Measurements from ENCODE around the gene RPS2. TPM values are rescaled to one million over a fixed set of nuclear protein-coding genes. Genes with fewer than 3 reads are reported as not detected.

Gene RPS2
- total RNA-seq, 4 donors from 2014 or later = 1,591 to 3,468 (median 1,745) TPM

GRCh38 chr16:1953734-1954133 is 10.9 kb downstream of the RPS2 start:
- Histone ChIP-seq H3K36me3 (no peaks in the 10 kb centered on the region), H3K4me1 (peaks cover 0 to 1% (median under 1%) of the 10 kb centered on the region in 4 donors), H3K9me3 (no peaks in the 10 kb centered on the region), H3K27ac (no peak overlapping the region), H3K4me3 (no peak overlapping the region), H3K27me3 (no peaks in the 10 kb centered on the region)
- WGBS, 2 donors = 88 to 93% methylated on average over 17 to 22 of the region's 22 CpGs
- TF ChIP-seq EP300 (IDR thresholded peaks at IDR 0.05) (no peak), POLR2A (IDR thresholded peaks at IDR 0.05) (no peak)
- TF ChIP-seq, protein P1, sequence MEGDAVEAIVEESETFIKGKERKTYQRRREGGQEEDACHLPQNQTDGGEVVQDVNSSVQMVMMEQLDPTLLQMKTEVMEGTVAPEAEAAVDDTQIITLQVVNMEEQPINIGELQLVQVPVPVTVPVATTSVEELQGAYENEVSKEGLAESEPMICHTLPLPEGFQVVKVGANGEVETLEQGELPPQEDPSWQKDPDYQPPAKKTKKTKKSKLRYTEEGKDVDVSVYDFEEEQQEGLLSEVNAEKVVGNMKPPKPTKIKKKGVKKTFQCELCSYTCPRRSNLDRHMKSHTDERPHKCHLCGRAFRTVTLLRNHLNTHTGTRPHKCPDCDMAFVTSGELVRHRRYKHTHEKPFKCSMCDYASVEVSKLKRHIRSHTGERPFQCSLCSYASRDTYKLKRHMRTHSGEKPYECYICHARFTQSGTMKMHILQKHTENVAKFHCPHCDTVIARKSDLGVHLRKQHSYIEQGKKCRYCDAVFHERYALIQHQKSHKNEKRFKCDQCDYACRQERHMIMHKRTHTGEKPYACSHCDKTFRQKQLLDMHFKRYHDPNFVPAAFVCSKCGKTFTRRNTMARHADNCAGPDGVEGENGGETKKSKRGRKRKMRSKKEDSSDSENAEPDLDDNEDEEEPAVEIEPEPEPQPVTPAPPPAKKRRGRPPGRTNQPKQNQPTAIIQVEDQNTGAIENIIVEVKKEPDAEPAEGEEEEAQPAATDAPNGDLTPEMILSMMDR (IDR thresholded peaks at IDR 0.05) = no peak
- no peak for DNase-seq (ENCODE audit: low spot score in 2 of 2)

GRCh38 chr16:1950559-1950958 is 14.1 kb downstream of the RPS2 start:
- Histone ChIP-seq H3K36me3 (no peaks in the 10 kb centered on the region), H3K9me3 (no peaks in the 10 kb centered on the region), H3K4me1 (no peaks in the 10 kb centered on the region), H3K27me3 (no peaks in the 10 kb centered on the region), H3K27ac (no peak overlapping the region), H3K4me3 (no peak overlapping the region)
- TF ChIP-seq EP300 (IDR thresholded peaks at IDR 0.05) (no peak), POLR2A (IDR thresholded peaks at IDR 0.05) (no peak)
- TF ChIP-seq, protein P1 (IDR thresholded peaks at IDR 0.05) = no peak
- no peak for DNase-seq (ENCODE audit: low spot score in 2 of 2)
- 77 to 83% methylated on average over 12 to 19 of the region's 19 CpGs for WGBS, 2 donors

DNA sequence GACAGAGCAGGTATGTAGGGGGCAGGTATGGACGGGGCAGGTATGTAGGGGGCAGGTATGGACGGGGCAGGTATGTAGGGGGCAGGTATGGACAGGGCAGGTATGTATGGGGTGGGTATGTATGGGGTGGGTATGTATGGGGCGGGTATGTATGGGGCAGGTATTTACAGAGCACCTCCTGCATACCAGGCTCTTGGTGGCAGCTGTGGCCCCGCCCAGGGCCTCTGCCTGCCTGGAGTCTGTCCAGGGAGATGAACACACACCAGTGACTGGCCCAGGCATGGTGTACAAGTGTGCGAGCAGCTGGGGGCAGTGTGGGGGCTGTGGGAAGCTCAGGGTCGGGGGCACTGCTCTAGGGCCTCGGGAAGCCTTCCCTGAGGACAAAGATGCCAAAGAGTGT is 14.6 kb downstream of the RPS2 start:
- 55 to 61% methylated on average over 7 of the region's 7 CpGs for WGBS, 2 donors
- Histone ChIP-seq H3K27ac (no peak overlapping the region), H3K4me3 (no peak overlapping the region), H3K9me3 (no peaks in the 10 kb centered on the region), H3K4me1 (no peaks in the 10 kb centered on the region), H3K36me3 (no peaks in the 10 kb centered on the region), H3K27me3 (no peaks in the 10 kb centered on the region)
- no peak for DNase-seq (ENCODE audit: low spot score in 2 of 2)
- TF ChIP-seq, protein P1 (IDR thresholded peaks at IDR 0.05) = no peak
- no peak for TF ChIP-seq POLR2A (IDR thresholded peaks at IDR 0.05)
- TF ChIP-seq EP300 (IDR thresholded peaks at IDR 0.05) = no peak

GRCh38 chr16:1949507-1949906 is 15.1 kb downstream of the RPS2 start:
- 94% methylated on average over 11 of the region's 11 CpGs for WGBS, 2 donors
- no peak for TF ChIP-seq EP300 (IDR thresholded peaks at IDR 0.05)
- TF ChIP-seq POLR2A (IDR thresholded peaks at IDR 0.05) = no peak
- TF ChIP-seq, protein P1 (IDR thresholded peaks at IDR 0.05) = no peak
- Histone ChIP-seq H3K4me3 (no peak overlapping the region), H3K27me3 (no peaks in the 10 kb centered on the region), H3K27ac (no peak overlapping the region), H3K9me3 (no peaks in the 10 kb centered on the region), H3K4me1 (no peaks in the 10 kb centered on the region), H3K36me3 (no peaks in the 10 kb centered on the region)
- no peak for DNase-seq (ENCODE audit: low spot score in 2 of 2)

DNA sequence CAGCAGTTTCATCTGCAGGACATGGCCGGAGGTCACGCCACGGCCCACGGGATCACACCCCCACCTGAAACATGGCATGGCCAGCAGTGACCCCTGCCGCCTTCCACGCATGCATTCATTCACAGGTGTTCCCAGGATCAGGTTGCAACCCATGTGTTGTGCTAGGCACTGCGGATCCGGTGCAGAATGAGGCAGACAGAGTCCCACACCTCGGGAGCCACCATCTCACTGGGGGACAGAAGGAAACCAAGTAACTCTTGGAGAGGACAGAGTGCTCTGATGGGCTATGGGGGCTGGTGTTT is 17.3 kb downstream of the RPS2 start:
- Histone ChIP-seq H3K9me3 (no peaks in the 10 kb centered on the region), H3K4me1 (peaks cover 0 to 11% (median 3%) of the 10 kb centered on the region in 4 donors), H3K27ac (no peak overlapping the region), H3K27me3 (no peaks in the 10 kb centered on the region), H3K4me3 (no peak overlapping the region), H3K36me3 (no peaks in the 10 kb centered on the region)
- no peak for DNase-seq (ENCODE audit: low spot score in 2 of 2)
- TF ChIP-seq, protein P1 (IDR thresholded peaks at IDR 0.05) = no peak
- no peak for TF ChIP-seq POLR2A (IDR thresholded peaks at IDR 0.05)
- no peak for TF ChIP-seq EP300 (IDR thresholded peaks at IDR 0.05)
- WGBS, 2 donors = 89 to 92% methylated on average over 9 of the region's 9 CpGs
